HG02981 (cell line): ENCODE measurements around the gene DYNC1I1.

ENCODE experiments used
- ATAC-seq: cut with Tn5 transposase; IDR thresholded peaks from one replicate; pipeline ENCODE4 v1.9.1; 2021; ENCODE audit warnings: mild to moderate bottlenecking, moderate library complexity; ENCODE audit not compliant: unreplicated experiment

The DYNC1I1 gene

GRCh38 chr7:96014617-96015016 is 242.3 kb downstream of the DYNC1I1 start:
- no peak for ATAC-seq

GRCh38 chr7:96016056-96016586 is 243.8 kb downstream of the DYNC1I1 start:
- ATAC-seq, result no peak

DNA sequence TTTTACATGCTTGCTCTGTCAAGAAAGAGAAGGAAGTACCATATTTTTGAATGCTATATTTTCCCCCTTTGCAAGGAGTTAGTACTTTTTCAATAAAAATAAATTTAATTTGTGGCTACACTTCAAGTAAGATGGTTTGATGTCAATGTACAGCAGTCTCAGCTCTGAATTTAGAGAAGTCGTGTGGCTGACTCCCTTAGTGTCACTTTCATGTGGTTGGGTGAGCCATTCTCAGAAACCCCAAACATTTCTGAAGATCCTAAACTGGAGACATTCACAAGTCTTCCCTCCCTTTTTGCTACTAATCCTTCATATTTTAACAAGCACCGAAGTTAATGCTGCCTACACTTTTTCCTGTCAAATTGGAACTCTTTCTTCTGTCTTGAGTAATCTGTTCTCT is 244.4 kb downstream of the DYNC1I1 start:
- ATAC-seq, result no peak

DNA sequence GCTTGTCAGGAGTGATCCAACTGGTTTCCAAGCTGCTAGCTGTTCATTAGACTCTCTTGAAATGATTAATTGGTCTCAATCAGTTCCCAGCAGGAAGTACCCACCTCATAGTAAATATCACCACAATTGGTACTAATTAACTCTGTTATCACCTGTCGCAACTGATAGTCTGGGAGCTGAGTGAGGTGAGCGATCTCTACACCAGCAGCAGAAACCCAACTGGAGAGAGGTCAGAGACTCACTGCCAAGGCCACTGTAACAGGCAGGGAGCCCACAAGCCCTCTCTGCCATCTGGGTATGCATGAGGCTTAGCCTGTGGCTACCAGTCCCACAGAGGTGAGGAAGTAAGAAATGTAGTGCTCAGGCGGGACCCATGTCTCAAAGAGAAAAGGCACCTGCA is 245.5 kb downstream of the DYNC1I1 start:
- no peak for ATAC-seq

- ATAC-seq, result no peak
Observed at GRCh38 chr7:96021568-96021967, 249.2 kb downstream of the DYNC1I1 start.

GRCh38 chr7:96023387-96023786 is 251.0 kb downstream of the DYNC1I1 start:
- ATAC-seq, result no peak

- no peak for ATAC-seq
Observed at GRCh38 chr7:96026010-96026409, 253.7 kb downstream of the DYNC1I1 start.

DNA sequence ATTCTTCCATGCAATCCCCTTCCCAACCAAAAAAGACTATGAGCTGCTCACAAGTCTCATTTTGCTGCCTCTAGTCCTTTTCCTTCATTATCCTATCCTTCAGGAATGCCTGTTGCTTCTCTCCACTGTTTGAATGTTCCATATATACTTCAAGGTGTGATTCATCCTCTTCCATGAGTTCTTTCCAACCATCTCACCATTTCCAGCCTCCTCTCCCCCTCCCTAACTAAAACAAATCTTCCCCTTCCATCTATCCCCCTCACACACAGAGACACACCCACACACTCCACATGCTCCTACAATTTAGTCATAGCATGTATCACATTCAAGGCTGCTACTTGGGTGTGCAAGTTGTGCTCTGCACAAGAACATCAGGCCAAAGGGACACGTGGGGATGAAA is 254.3 kb downstream of the DYNC1I1 start:
- no peak for ATAC-seq

- no peak for ATAC-seq
Observed at GRCh38 chr7:96028729-96029128, 256.4 kb downstream of the DYNC1I1 start.

DNA sequence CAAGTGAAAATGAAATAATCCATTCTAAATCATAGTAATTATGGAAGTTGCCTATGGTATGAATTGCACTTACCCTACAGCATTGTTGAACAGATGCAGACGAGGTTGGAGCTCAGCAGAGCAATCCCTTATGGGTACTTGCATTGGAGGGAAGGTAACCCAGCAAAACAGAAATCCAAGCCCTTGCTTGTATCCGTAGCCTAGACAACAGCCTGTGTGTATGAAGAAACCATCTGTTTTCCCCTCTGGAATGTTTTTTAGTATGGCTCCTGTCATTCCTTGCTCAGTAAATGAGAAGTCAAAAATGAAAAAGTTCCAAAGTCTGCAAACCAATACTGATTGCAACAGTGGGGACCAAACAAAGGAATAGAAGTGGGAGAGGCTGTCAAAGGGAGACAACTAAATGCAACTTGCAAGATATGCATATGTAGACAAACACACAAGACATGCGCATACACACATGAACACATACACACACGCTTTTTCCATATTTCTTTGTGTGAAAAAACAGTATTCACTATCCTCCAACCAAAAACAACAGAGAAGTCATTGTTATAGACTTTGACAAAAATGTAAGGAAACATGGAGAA is 260.8 kb downstream of the DYNC1I1 start:
- no peak for ATAC-seq

- ATAC-seq, result no peak
Observed at GRCh38 chr7:96034940-96035727, 262.8 kb downstream of the DYNC1I1 start.

GRCh38 chr7:96040250-96040772 is 268.0 kb downstream of the DYNC1I1 start:
- ATAC-seq, result no peak

DNA sequence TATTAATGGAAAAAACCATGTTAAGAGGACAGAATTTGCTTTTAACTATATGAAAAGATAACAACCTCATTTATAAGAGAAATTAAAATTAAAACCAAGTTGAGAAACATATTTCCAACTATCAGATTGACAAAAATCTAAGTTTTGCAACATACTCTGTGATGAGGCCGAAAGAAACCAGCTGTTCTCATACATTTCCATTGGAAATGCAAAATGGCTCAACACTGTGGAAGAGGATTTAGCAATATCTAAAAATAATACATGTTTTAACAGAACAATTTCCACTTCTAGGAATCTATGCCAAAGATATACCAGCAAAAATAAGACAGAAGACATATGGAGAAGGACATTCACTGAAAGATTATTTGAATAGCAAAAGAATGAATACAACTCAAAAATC is 268.8 kb downstream of the DYNC1I1 start:
- no peak for ATAC-seq

DNA sequence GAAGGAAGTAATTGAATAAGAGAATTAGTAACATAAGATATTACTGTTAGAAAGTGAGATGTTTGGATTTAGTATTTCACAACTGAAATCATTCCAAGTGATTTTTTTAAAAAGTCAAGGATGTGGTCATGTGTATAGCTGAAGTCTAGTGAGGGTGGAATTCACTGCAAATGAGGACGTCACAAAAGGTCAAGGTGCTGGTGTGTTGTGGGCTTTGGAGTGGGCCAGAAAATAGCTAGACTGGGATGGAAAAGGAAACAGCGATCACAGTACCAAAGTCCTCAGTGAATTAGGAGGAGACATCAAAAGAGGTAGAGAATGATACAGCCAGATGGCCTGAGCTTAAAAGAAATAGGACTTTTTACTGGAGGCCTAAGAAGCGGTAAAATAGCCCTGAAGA is 272.8 kb downstream of the DYNC1I1 start:
- ATAC-seq, result no peak

DNA sequence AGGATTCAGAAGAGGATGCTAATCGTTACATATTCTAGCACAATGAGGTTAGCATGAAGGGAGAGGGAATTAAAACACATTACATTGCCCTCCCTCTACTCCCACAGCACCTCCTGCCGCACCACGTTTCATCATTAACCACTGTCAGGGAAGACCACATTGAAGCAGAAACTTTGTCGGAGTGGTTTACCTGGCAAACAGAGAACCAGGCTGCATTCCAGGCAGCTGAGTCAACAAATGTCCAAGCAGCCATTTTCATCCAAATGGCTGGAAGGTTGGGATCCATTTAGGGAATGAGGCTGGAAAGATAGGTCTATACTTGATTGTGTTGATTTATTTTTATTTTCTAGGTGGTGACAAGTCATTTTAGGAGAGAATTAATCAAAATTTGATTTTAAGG is 273.6 kb downstream of the DYNC1I1 start:
- no peak for ATAC-seq

DNA sequence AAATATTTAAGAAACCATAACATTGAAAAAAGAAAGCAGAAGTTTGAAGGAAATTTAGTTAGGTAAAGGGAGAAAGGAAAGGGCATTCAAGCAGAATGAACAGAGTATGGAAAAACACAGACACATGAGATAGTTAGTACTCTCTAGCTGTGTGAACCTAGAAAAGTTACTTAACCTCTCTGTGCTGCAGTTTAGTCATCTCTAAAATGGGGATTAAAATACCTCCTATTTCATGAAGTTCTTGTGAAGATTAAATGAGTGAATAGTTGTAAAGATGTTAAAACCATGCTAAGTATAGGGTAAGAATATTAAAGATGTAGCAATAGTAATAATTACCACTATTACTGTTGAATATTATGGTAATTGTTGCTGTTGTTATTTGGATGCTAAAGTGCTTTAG is 279.9 kb downstream of the DYNC1I1 start:
- ATAC-seq, result no peak

- ATAC-seq, result no peak
Observed at GRCh38 chr7:96052860-96053470, 280.6 kb downstream of the DYNC1I1 start.

- no peak for ATAC-seq
Observed at GRCh38 chr7:96055717-96056116, 283.4 kb downstream of the DYNC1I1 start.

- no peak for ATAC-seq
Observed at GRCh38 chr7:96059075-96059474, 286.7 kb downstream of the DYNC1I1 start.

DNA sequence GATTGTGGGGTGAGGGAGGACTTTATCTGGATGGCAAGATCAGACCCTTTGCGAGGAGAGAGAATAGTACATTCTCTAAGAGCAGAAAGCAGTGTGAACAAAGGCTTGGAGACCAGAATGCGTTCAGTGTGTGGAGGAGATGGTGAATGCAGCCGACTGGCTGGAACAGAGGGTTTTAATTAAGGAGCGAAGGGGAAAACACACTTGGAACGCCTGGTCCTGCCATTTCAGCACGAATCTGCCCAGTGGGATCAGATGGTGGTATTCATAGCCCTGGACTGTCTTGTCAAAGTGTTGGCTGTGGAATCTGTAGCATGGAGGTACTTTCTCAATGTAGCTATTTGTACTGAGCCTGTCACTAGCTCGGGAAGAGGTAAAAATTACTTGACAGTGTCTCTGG is 288.7 kb downstream of the DYNC1I1 start:
- no peak for ATAC-seq

- ATAC-seq, result no peak
Observed at GRCh38 chr7:96061844-96062243, 289.5 kb downstream of the DYNC1I1 start.

- ATAC-seq, result no peak
Observed at GRCh38 chr7:96067321-96067720, 295.0 kb downstream of the DYNC1I1 start.
